DOHH2 (cell line): ENCODE measurements around the gene PTCH1.

Experiments used
- H3F3A ChIP-seq: fragments of 200-600 bp; sonication (generic), shearing (Covaris generic); 2 replicates; pipeline ENCODE4 v1.6.0; 2016; ENCODE audit warnings: antibody characterized with exemption, mild to moderate bottlenecking; ENCODE audit not compliant: control insufficient read depth, insufficient read depth
- H3K27ac ChIP-seq: fragments of 200-600 bp; sonication (generic); 2 replicates; pipeline ENCODE4 v1.5.1; 2014; ENCODE audit warnings: low read depth, mild to moderate bottlenecking, low read length, moderate library complexity
- H3K27me3 ChIP-seq: fragments of 200-600 bp; sonication (generic); 2 replicates; pipeline ENCODE4 v1.6.1; 2014; ENCODE audit warnings: mild to moderate bottlenecking, low read length, mixed read lengths; ENCODE audit not compliant: control insufficient read depth
- H3K36me3 ChIP-seq: fragments of 200-600 bp; sonication (generic); 2 replicates; pipeline ENCODE4 v1.6.1; 2014; ENCODE audit warnings: mild to moderate bottlenecking, low read length, moderate library complexity, mixed read lengths; ENCODE audit not compliant: control insufficient read depth
- H3K4me1 ChIP-seq: fragments of 200-600 bp; sonication (generic); 2 replicates; pipeline ENCODE4 v1.6.1; 2014; ENCODE audit warnings: mild to moderate bottlenecking, low read length, mixed read lengths; ENCODE audit not compliant: control insufficient read depth
- H3K4me2 ChIP-seq: fragments of 200-600 bp; sonication (generic); 2 replicates; pipeline ENCODE4 v1.6.0; 2014; ENCODE audit warnings: mild to moderate bottlenecking, low read length, moderate library complexity
- H3K4me3 ChIP-seq: fragments of 200-600 bp; sonication (generic); 2 replicates; pipeline ENCODE4 v1.5.1; 2014; ENCODE audit warnings: mild to moderate bottlenecking, low read length, mixed read lengths
- H3K79me2 ChIP-seq: fragments of 200-600 bp; sonication (generic); 2 replicates; pipeline ENCODE4 v1.6.1; 2014; ENCODE audit warnings: mild to moderate bottlenecking, low read length, mixed read lengths; ENCODE audit not compliant: control insufficient read depth
- H3K9me2 ChIP-seq: fragments of 200-600 bp; sonication (generic); replicated peaks from 2 replicates; pipeline ENCODE4 v1.6.1; 2014; ENCODE audit warnings: mild to moderate bottlenecking, low read length, mixed read lengths; ENCODE audit not compliant: control insufficient read depth
- H3K9me3 ChIP-seq: fragments of 200-600 bp; sonication (generic); 2 replicates; pipeline ENCODE4 v1.6.1; 2014; ENCODE audit warnings: antibody characterized with exemption, low read length, mixed read lengths; ENCODE audit not compliant: control insufficient read depth, insufficient read depth
- H4K20me1 ChIP-seq: fragments of 200-600 bp; sonication (generic); 2 replicates; pipeline ENCODE4 v1.6.0; 2014; ENCODE audit warnings: low read depth, mild to moderate bottlenecking, antibody characterized with exemption, low read length, moderate library complexity; ENCODE audit not compliant: control insufficient read depth, insufficient read depth
- CTCF ChIP-seq: fragments of 200-600 bp; sonication (generic); IDR thresholded peaks from one replicate; pipeline ENCODE4 v1.5.1; 2014; ENCODE audit warnings: antibody characterized with exemption, mild to moderate bottlenecking, low read depth, low read length; ENCODE audit not compliant: poor library complexity, severe bottlenecking
- EZH2phosphoT487 ChIP-seq: fragments of 200-600 bp; sonication (generic); IDR thresholded peaks from 2 replicates; pipeline ENCODE4 v1.6.1; 2017; ENCODE audit warnings: borderline replicate concordance, mild to moderate bottlenecking, antibody characterized with exemption, low read length, moderate library complexity, mixed read lengths

Gene PTCH1

DNA sequence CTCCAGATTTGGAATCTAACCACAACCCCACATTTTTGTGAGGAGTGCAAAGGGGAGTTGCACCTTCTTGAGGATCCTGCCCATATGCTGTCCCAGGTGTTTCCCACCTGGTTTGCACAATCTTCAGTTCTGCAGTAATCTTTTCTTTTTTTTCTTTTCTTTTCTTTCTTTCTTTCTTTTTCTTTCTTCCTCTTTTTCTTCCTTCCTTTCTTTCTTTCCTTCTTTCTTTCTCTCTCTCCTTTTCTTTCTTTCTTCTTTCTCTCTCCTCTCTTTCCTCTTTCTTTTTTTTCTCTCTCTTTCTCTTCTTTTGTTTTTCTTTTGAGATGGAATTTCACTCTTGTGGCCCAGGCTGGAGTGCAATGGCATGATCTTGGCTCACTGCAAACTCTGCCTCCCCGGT is 109.2 kb downstream of the PTCH1 start:
- no peaks in the 10 kb centered on the region for H3K36me3 ChIP-seq
- TF ChIP-seq CTCF: no peak
- TF ChIP-seq EZH2phosphoT487: no peak
- no peaks in the 10 kb centered on the region for H3K4me1 ChIP-seq
- no peaks in the 10 kb centered on the region for H3F3A ChIP-seq
- H4K20me1 ChIP-seq: no peaks in the 10 kb centered on the region
- no peak overlapping the region for H3K27ac ChIP-seq
- no peak overlapping the region for H3K4me2 ChIP-seq
- no peaks in the 10 kb centered on the region; the same call in 1 of the 2 replicates for H3K27me3 ChIP-seq
- no peaks in the 10 kb centered on the region for H3K79me2 ChIP-seq
- H3K9me3 ChIP-seq: no peaks in the 10 kb centered on the region
- H3K9me2 ChIP-seq: no peaks in the 10 kb centered on the region
- H3K4me3 ChIP-seq: no peak overlapping the region

DNA sequence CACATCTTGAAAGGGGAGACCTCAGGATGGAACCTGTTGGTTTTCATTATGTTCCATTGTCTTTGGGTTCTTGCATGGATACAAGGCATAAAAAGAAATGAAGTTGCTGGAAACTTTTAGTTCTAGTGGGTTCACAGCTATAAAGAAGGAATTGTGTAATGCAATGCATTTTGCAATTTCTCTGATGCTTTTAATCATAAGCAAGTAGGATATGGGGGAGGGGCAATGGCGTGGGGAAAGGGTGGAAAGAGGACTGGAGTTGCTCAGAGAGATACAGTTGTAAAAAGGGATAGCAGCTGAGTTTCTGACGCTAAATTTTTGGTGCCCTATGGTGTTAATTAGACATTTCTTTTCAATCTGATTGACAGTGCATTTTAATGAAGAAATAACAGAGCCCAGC is 110.7 kb downstream of the PTCH1 start:
- no peaks in the 10 kb centered on the region for H3K79me2 ChIP-seq
- H3K27me3 ChIP-seq: no peaks in the 10 kb centered on the region; the same call in 1 of the 2 replicates
- H3K36me3 ChIP-seq: no peaks in the 10 kb centered on the region
- no peaks in the 10 kb centered on the region for H3K9me3 ChIP-seq
- TF ChIP-seq CTCF (no peak), EZH2phosphoT487 (no peak)
- H3K4me3 ChIP-seq: no peak overlapping the region
- H3K4me1 ChIP-seq: no peaks in the 10 kb centered on the region
- no peak overlapping the region for H3K4me2 ChIP-seq
- H3K9me2 ChIP-seq: no peaks in the 10 kb centered on the region
- no peaks in the 10 kb centered on the region for H3F3A ChIP-seq
- H4K20me1 ChIP-seq: no peaks in the 10 kb centered on the region
- H3K27ac ChIP-seq: no peak overlapping the region

DNA sequence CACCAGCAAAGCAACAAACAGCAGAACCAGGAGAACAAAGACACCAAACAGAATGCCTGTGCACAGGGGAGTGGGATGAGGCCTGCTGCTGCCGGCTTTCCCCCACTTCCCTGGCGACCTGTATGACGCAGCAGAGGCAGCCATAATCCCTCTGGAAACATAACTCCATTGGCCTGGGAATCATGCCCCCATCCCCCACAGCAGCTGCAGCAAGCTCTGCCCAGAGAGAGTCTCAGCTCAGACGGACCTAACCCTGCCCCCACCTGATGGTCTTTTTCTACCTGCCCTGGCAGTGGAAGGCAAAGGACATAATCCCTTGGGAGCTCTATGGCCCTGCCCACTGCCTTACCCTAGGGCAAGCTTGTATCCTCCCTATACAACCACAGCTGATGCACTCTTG is 117.5 kb downstream of the PTCH1 start:
- TF ChIP-seq EZH2phosphoT487 (no peak), CTCF (no peak)

More for the DNA sequence above, 117.5 kb downstream of the PTCH1 start:
- no peak overlapping the region for H3K4me3 ChIP-seq
- no peak overlapping the region for H3K27ac ChIP-seq
- H3K9me2 ChIP-seq: no peaks in the 10 kb centered on the region
- H3K4me1 ChIP-seq: no peaks in the 10 kb centered on the region
- no peaks in the 10 kb centered on the region for H4K20me1 ChIP-seq
- H3K4me2 ChIP-seq: no peak overlapping the region
- no peaks in the 10 kb centered on the region for H3F3A ChIP-seq
- H3K79me2 ChIP-seq: no peaks in the 10 kb centered on the region
- H3K9me3 ChIP-seq: no peaks in the 10 kb centered on the region
- no peaks in the 10 kb centered on the region for H3K36me3 ChIP-seq
- no peaks in the 10 kb centered on the region for H3K27me3 ChIP-seq
